ENCODE measurements around the gene SPON1. TPM values are rescaled to one million over a fixed set of nuclear protein-coding genes. Genes with fewer than 3 reads are reported as not detected.
"Not testable (repeated sequence)": the region's sequence is repeated elsewhere in the genome, so short reads cannot be mapped to it uniquely, and the experiment has no call there.

The SPON1 gene
- total RNA-seq, 1 experiment from 2014 or later = 0.10 TPM

DNA sequence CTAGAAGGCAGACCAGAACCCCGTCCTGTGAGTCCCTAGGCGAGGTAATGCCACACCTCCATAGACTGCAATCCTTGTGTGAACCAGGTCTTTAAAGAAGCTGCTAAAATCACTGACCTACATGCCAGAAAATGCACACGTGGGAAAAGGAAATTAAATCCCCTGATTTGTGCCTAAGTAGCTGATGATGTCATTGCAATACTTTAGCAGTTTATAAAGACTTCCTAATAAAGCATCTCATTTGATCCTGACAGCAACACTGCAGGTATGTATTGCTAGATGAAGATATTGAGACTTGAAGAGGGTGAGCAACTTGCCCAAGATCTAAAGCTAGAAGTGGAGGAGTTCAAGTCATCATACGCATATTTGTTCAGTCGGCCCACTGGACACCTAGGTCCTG is 289.2 kb downstream of the SPON1 start:
- H3K36me3 ChIP-seq (ENCODE audit: control insufficient read depth, insufficient read depth, low read length) = no peaks in the 10 kb centered on the region
- no peak for DNase-seq (ENCODE audit: low read depth, low spot score)
- H3K4me1 ChIP-seq (ENCODE audit: control insufficient read depth, insufficient read depth, low read length) = no peaks in the 10 kb centered on the region
- H3K27ac ChIP-seq (ENCODE audit: low read length) = no peak overlapping the region
- no TSS peak for BruUV-seq (replicated peaks)
- intact Hi-C loops (cut with micrococcal nuclease; ENCODE audit: unreplicated experiment) (no loop called here), in situ Hi-C loops (cut with HindIII; ENCODE audit: low pct_unique_long_range_greater_than_20kb, low sequenced_read_pairs) (no loop called here)
- H3K27me3 ChIP-seq (ENCODE audit: control insufficient read depth, insufficient read depth, low read length) = peaks cover 10% of the 10 kb centered on the region
- TF ChIP-seq, protein P1, sequence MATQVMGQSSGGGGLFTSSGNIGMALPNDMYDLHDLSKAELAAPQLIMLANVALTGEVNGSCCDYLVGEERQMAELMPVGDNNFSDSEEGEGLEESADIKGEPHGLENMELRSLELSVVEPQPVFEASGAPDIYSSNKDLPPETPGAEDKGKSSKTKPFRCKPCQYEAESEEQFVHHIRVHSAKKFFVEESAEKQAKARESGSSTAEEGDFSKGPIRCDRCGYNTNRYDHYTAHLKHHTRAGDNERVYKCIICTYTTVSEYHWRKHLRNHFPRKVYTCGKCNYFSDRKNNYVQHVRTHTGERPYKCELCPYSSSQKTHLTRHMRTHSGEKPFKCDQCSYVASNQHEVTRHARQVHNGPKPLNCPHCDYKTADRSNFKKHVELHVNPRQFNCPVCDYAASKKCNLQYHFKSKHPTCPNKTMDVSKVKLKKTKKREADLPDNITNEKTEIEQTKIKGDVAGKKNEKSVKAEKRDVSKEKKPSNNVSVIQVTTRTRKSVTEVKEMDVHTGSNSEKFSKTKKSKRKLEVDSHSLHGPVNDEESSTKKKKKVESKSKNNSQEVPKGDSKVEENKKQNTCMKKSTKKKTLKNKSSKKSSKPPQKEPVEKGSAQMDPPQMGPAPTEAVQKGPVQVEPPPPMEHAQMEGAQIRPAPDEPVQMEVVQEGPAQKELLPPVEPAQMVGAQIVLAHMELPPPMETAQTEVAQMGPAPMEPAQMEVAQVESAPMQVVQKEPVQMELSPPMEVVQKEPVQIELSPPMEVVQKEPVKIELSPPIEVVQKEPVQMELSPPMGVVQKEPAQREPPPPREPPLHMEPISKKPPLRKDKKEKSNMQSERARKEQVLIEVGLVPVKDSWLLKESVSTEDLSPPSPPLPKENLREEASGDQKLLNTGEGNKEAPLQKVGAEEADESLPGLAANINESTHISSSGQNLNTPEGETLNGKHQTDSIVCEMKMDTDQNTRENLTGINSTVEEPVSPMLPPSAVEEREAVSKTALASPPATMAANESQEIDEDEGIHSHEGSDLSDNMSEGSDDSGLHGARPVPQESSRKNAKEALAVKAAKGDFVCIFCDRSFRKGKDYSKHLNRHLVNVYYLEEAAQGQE (IDR thresholded peaks at IDR 0.05; ENCODE audit: insufficient read depth in 1 of 2, low read depth in 2 of 2, low read length in 1 of 2) = no peak
- TF ChIP-seq, protein P2, sequence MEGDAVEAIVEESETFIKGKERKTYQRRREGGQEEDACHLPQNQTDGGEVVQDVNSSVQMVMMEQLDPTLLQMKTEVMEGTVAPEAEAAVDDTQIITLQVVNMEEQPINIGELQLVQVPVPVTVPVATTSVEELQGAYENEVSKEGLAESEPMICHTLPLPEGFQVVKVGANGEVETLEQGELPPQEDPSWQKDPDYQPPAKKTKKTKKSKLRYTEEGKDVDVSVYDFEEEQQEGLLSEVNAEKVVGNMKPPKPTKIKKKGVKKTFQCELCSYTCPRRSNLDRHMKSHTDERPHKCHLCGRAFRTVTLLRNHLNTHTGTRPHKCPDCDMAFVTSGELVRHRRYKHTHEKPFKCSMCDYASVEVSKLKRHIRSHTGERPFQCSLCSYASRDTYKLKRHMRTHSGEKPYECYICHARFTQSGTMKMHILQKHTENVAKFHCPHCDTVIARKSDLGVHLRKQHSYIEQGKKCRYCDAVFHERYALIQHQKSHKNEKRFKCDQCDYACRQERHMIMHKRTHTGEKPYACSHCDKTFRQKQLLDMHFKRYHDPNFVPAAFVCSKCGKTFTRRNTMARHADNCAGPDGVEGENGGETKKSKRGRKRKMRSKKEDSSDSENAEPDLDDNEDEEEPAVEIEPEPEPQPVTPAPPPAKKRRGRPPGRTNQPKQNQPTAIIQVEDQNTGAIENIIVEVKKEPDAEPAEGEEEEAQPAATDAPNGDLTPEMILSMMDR (IDR thresholded peaks at IDR 0.05) = no peak
- no peak for TF ChIP-seq POLR2AphosphoS5 (IDR thresholded peaks at IDR 0.05; ENCODE audit: low read depth, low read length)
- TF ChIP-seq SIN3A (IDR thresholded peaks at IDR 0.05; ENCODE audit: borderline replicate concordance, insufficient read depth, low read depth, low read length) = no peak
- no peak for TF ChIP-seq TCF7L2 (IDR thresholded peaks at IDR 0.05; ENCODE audit: low read depth, low read length)
- H3K9me3 ChIP-seq (ENCODE audit: control insufficient read depth, insufficient read depth, low read depth, low read length) = no peaks in the 10 kb centered on the region
- CTCF ChIA-PET = no interaction called here
- POLR2A ChIA-PET = no interaction called here
- no peak for ATAC-seq
- no peak overlapping the region for H3K4me3 ChIP-seq (ENCODE audit: low read depth in 2 of 2, low read length in 2 of 2)

DNA sequence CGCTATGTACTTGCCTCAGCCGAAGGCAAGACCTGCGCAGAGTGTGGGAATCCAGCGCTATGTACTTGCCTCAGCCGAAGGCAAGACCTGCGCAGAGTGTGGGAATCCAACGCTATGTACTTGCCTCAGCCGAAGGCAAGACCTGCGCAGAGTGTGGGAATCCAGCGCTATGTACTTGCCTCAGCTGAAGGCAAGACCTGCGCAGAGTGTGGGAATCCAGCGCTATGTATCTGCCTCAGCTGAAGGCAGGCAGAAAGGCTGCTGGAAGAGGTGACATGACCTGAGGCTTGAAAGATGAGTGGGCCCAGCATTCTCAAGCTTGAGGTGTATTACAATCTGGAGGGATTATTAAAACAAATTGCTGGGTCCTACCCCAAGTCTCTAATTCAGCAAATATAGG is 290.0 kb downstream of the SPON1 start:
- POLR2A ChIA-PET; H3K36me3 ChIP-seq (ENCODE audit: control insufficient read depth, insufficient read depth, low read length); H3K4me3 ChIP-seq (ENCODE audit: low read depth in 2 of 2, low read length in 2 of 2); in situ Hi-C loops (cut with HindIII; ENCODE audit: low pct_unique_long_range_greater_than_20kb, low sequenced_read_pairs); intact Hi-C loops (cut with micrococcal nuclease; ENCODE audit: unreplicated experiment); H3K4me1 ChIP-seq (ENCODE audit: control insufficient read depth, insufficient read depth, low read length); H3K27me3 ChIP-seq (ENCODE audit: control insufficient read depth, insufficient read depth, low read length); H3K27ac ChIP-seq (ENCODE audit: low read length); ATAC-seq; DNase-seq (ENCODE audit: low read depth, low spot score); H3K9me3 ChIP-seq (ENCODE audit: control insufficient read depth, insufficient read depth, low read depth, low read length); BruUV-seq (replicated peaks): not testable (repeated sequence)
- CTCF ChIA-PET = interaction anchor here (0.9 kb wide), 1 partner anchor 283 kb away, joined by 3 read pairs; no protein-coding TSS in a partner anchor

DNA sequence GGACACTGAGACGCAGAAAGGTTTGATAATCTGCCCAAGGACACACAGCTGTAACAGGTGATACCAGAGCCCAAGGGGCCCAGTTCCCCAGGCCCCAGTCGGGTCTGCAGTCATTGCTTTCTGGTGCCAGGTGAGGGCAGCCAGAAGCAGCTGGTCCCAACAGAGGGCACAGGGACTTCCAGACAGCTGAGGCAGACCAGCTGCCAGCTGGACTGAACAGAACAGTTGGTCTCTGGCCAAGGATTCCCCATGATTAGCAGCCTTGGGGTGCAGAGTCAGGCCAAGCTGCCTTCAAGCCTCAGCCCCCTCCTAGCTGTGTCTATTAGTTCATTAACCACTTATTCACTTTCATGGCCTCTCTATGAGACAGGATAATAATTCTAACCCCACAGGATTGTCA is 290.9 kb downstream of the SPON1 start:
- intact Hi-C loops (cut with micrococcal nuclease; ENCODE audit: unreplicated experiment) = no loop called here
- no peaks in the 10 kb centered on the region for H3K36me3 ChIP-seq (ENCODE audit: control insufficient read depth, insufficient read depth, low read length)
- in situ Hi-C loops (cut with HindIII; ENCODE audit: low pct_unique_long_range_greater_than_20kb, low sequenced_read_pairs) = no loop called here
- no peaks in the 10 kb centered on the region for H3K4me1 ChIP-seq (ENCODE audit: control insufficient read depth, insufficient read depth, low read length)
- DNase-seq (ENCODE audit: low read depth, low spot score) (no peak), ATAC-seq (no peak)
- ChIA-PET POLR2A (no interaction called here), CTCF (interaction anchor here (0.8 to 1.0 kb wide), 3 partner anchors 202 to 301 kb away, joined by 3 to 9 read pairs (median 7); no protein-coding TSS in a partner anchor)
- no peaks in the 10 kb centered on the region for H3K9me3 ChIP-seq (ENCODE audit: control insufficient read depth, insufficient read depth, low read depth, low read length)
- no peak overlapping the region for H3K27ac ChIP-seq (ENCODE audit: low read length)
- BruUV-seq (replicated peaks) = no TSS peak
- no peak overlapping the region for H3K4me3 ChIP-seq (ENCODE audit: low read depth in 2 of 2, low read length in 2 of 2)
- H3K27me3 ChIP-seq (ENCODE audit: control insufficient read depth, insufficient read depth, low read length) = peaks cover 10% of the 10 kb centered on the region
- TF ChIP-seq, protein P2 (IDR thresholded peaks at IDR 0.05) = no peak
- TF ChIP-seq POLR2AphosphoS5 (IDR thresholded peaks at IDR 0.05; ENCODE audit: low read depth, low read length) = no peak
- TF ChIP-seq SIN3A (IDR thresholded peaks at IDR 0.05; ENCODE audit: borderline replicate concordance, insufficient read depth, low read depth, low read length) = no peak
- TF ChIP-seq TCF7L2 (IDR thresholded peaks at IDR 0.05; ENCODE audit: low read depth, low read length) = no peak
- TF ChIP-seq, protein P1 (IDR thresholded peaks at IDR 0.05; ENCODE audit: insufficient read depth in 1 of 2, low read depth in 2 of 2, low read length in 1 of 2) = no peak
